Stimulated activated CD8-positive, alpha-beta memory T cell treated with anti-CD3 and anti-CD28 coated beads, Interleukin-2, amount 100 ng/mL, for 1 hour (primary cell): Measurements from ENCODE around the gene DEFB128.
"Not testable (repeated sequence)": the region's sequence is repeated elsewhere in the genome, so short reads cannot be mapped to it uniquely, and the experiment has no call there.

Experiments used
- DNase-seq, 2 donors: peaks; one replicate each; pipeline ENCODE4 v3.0.0-alpha.2; 2020; ENCODE audit warnings: low read depth in 2 of 2

The DEFB128 gene

DNA sequence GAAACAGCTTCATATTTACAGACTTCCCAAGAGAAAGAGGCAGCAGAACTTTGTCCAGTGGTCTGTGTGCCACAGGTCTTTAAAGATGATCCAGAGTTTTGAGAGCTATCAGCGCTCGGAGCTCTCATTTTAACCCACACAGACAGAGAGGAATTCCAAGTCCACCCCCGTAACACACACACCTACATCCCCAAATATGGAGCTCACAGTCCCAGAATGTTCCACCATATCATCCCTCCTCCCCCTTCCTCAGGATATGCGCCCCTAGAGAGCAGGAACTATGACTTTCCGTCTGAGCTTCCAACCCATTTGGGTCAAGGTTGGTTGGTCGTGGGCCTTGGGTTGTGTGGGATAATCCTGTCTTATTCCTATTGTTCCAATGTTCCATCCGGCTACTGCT is at the start of gene DEFB128:
TSS of gene DEFB128 (minus strand) at position 101 of the 400 bp plus-strand sequence. CDS start at position 13, 88 bp downstream.
- no peak for DNase-seq

DNA sequence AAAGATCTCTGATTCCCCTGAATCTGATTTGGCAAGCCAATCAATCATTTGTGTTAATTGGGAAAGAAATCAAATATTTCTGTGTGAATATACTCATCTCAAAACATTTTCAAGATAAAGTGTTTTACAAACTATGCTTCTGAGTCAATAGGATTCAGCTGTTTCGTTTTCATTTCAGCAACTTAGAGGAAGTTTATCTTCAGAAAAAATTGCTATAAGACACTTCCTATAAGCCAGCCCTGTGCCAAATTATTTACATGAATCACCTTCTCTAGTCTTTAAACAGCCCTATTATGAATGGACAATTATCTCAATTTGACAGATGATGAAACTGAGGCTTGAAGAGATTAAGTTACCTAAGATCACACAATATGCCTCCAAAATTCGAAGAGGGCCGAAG is 48.4 kb upstream of the DEFB128 start:
- DNase-seq = no peak

DNA sequence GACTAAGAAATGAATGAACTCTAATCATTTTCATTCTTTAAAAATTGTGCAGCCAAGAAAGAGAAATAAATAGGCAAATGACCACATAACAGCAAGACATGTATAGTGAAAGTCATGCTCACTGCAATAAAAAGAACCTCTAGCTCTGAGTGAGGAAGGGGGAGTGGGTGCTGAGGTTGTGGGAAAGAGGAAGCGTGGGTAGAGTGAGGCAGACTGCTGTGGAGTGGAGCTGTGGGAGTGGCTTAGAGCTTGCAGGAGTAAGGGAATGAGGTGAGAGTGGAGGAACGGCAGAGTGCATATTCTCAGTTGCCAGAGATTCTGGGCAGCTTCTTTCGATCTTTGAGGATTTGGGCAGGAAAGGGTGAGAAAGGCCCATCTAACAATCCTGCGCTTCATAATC is 48.0 kb upstream of the DEFB128 start:
- DNase-seq = no peak

DNA sequence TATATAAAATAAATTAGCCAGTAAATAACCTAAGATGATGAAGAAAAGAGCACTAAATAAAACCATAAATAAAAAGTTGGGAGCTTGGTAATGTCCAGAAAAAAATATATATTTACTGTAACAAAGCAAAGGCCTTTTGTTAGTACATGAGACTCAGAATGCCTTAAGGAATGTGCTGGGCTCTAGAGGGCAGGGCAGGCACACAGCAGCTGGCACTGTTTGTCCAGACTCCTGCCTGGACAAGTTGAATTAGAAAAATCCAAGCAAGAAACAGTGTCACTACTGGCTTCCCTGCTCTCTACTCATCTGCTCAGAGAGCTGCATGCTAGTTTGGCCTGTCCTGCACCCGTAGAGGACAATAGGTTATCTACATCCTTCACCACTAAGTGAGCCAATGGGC is 46.4 kb upstream of the DEFB128 start:
- no peak for DNase-seq

GRCh38 chr20:227439-228105 is 38.1 kb upstream of the DEFB128 start:
- no peak for DNase-seq

GRCh38 chr20:226958-227357 is 37.4 kb upstream of the DEFB128 start, which contains the start of gene DEFB129:
Gene DEFB129 (plus strand): TSS chr20:227258. CDS start chr20:227289, 31 bp downstream.
- DNase-seq = no peak

- DNase-seq = not testable (repeated sequence)
Observed at GRCh38 chr20:225879-226278, 36.4 kb upstream of the DEFB128 start.

GRCh38 chr20:221258-221830 is 31.8 kb upstream of the DEFB128 start:
- DNase-seq = no peak

- DNase-seq = no peak
Observed at GRCh38 chr20:219290-220115, 30.0 kb upstream of the DEFB128 start.

GRCh38 chr20:217266-217665 is 27.8 kb upstream of the DEFB128 start:
- DNase-seq = no peak

DNA sequence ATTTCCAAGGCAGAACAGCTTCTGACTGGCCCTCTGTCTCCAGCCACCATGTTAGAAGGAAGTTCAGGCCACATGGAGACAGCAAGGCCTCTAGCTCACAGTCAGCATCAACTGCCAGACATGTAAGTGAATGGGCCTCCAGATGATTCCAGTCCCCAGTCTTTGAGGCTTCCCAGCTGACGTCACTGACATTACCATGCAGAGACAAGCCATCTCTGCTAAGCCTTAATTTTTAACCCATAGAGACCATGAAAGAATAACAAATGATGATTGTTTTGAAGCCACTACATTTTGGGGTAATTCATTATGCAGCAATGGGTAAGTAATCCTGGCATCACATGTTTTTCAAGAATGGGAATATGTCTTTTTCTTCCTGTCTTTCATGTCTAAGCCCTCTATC is 26.3 kb upstream of the DEFB128 start:
- no peak for DNase-seq

DNA sequence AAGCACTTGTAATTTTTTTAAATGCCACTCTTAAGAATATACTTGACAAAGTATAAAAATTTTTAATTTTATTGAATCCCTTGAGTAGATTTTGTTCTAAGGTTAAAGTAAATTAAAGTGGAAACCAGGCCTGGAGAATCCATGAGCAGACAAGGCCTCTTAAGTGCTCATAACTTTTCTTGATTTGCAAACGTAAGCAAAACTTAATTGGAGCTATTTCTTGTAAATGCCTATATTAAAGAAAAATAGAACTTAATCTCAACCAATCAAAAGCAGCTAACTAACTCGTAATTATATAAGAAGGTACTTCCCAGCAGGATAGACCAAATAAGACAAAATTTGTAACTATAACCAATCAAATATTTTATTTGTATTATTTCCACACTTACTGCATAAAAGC is 24.9 kb upstream of the DEFB128 start:
- DNase-seq = no peak

DNA sequence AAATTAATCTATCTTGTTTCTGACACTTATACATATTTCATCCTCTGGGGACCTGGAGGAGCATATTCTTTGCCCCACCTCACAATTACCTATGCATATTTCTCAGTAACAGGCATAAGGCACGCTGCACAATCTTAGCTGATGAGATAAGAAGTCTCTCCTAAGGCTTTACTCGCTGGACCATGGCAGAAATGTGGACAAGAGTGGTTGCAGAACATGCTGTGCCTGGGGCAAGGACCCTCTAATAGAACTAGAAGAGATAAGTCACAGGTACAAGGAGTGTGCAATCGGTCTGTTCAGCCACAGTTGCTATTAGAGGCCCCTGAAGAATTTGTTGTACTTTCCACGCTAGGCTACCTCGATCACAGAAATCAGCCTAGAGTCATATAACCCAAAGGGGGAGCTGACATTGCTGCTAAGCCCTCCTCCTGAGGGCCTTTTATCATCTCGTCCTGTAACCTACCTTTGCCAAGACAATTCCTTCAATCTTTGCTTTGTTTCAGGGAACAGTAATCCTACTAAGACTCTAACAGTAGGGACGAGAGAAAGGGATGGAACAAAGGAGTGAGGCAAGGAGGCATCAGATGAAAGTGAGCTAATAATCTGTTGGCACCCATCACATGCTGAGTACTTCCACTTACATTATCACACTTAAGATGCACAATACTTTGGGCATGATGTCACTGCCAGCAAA is 21.4 kb upstream of the DEFB128 start:
- DNase-seq = no peak

- DNase-seq = no peak
Observed at GRCh38 chr20:208942-209566, 19.5 kb upstream of the DEFB128 start.

DNA sequence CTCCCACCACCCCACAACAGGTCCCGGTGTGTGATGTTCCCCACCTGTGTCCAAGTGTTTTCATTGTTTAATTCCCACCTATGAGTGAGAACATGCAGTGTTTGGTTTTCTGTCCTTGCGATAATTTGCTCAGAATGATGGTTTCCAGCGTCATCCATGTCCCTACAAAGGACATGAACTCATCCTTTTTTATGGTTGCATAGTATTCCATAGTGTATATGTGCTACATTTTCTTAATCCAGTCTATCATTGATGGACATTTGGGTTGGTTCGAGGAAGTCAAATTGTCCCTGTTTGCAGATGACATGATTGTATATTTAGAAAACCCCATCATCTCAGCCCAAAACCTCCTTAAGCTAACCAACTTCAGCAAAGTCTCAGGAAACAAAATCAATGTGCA is 14.1 kb upstream of the DEFB128 start:
- not testable (repeated sequence) for DNase-seq

GRCh38 chr20:199996-200395 is 10.5 kb upstream of the DEFB128 start:
- DNase-seq = no peak

- DNase-seq = no peak
Observed at GRCh38 chr20:198225-198624, 8.7 kb upstream of the DEFB128 start.

DNA sequence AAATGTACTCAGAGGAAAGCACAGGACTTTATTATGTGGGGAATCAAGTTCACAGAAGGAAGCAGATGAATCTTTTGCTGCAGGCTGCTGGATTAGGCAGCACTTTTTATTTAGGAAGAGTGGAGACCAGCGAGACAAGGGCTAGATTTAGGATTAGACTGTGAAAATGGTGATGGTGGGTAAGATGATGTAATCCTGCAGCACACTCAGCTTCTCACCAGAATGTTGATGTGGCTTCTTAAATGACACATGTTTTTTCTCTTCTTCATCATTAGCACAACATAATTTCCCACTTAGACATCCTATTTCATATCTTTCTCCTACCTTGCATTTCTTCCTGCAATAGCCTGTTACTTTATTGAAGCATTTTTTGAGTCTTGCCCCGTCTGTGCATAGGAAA is 1.8 kb downstream of the DEFB128 start:
- DNase-seq = no peak

GRCh38 chr20:184288-184687 is 5.2 kb downstream of the DEFB128 start:
- DNase-seq = no peak

- DNase-seq = no peak
Observed at GRCh38 chr20:168876-169275, 20.6 kb downstream of the DEFB128 start.

DNA sequence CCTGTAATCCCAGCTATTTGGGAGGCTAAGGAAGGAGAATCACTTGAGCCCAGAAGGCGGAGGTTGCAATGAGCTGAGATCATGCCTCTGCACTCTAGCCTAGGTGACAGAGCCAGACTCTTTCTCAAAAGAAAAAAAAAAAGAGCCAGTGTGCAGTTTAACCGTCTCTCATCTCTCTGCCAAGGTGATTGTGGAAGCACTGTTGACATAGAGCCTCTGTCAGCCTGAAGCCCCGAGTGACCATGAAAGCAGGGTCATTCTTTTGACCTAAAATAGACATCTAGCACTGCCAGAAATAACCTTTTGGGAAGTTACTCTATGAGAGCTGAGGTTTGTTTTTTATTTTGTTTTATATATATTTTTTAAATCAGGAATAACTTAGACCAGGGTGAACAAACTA is 24.9 kb downstream of the DEFB128 start:
- DNase-seq = no peak

DNA sequence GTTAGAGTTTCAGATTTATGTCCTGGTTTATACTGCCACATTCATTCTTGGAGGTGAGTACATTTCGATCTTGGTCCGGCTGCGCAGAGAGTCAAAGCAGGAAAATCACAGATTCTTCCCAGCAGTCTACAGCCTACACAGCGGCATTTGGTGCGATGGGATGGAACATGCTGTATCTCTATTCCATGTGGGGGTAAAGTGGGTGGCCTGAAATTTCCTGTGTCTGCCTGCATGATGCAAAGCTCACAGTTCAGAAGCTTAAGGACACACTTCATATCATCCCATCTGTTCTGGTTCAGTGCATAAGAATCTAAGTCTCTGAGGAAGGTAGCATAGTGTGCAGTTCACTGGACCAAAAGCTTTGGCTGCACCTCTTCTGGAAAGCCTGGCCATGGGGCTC is 32.4 kb downstream of the DEFB128 start, which contains the start of gene DEFB127:
TSS of gene DEFB127 (plus strand) at position 301 of the 400 bp plus-strand sequence. CDS start at position 392, 91 bp downstream.
- no peak for DNase-seq
